ENCODE measurements around the gene HRAS.

HRAS gene

GRCh38 chr11:486189-486588 is 49.2 kb downstream of the HRAS start:
- H3K36me3 ChIP-seq (ENCODE audit: insufficient read depth, insufficient read length, low read length): peaks cover 64% of the 10 kb centered on the region
- peaks cover 2% of the 10 kb centered on the region for H3K4me1 ChIP-seq (ENCODE audit: insufficient read depth, insufficient read length)
- no peaks in the 10 kb centered on the region; the same call in 1 of the 2 replicates for H3K9me3 ChIP-seq (ENCODE audit: insufficient read depth, low read length)
- TF ChIP-seq ZNF274 (IDR thresholded peaks at IDR 0.05; ENCODE audit: low read depth, low read length) (no peak), SUZ12 (IDR thresholded peaks at IDR 0.05; ENCODE audit: extremely low read depth, insufficient read depth, insufficient read length) (no peak), YY1 (IDR thresholded peaks at IDR 0.05; ENCODE audit: insufficient read depth, insufficient read length) (no peak)
- no peaks in the 10 kb centered on the region for H3K27me3 ChIP-seq (ENCODE audit: insufficient read depth, insufficient read length)
- no peak overlapping the region for H3K4me3 ChIP-seq (ENCODE audit: insufficient read length, low read depth)
- no peak overlapping the region for H3K9ac ChIP-seq (ENCODE audit: insufficient read length, low read depth)
- no peak for DNase-seq (ENCODE audit: low read depth, low spot score)

- Histone ChIP-seq H3K9ac (ENCODE audit: insufficient read length, low read depth) (no peak overlapping the region), H3K36me3 (ENCODE audit: insufficient read depth, insufficient read length, low read length) (peaks cover 56% of the 10 kb centered on the region), H3K9me3 (ENCODE audit: insufficient read depth, low read length) (no peaks in the 10 kb centered on the region; the same call in 1 of the 2 replicates), H3K27me3 (ENCODE audit: insufficient read depth, insufficient read length) (no peaks in the 10 kb centered on the region), H3K4me3 (ENCODE audit: insufficient read length, low read depth) (no peak overlapping the region), H3K4me1 (ENCODE audit: insufficient read depth, insufficient read length) (peaks cover 2% of the 10 kb centered on the region)
- DNase-seq (ENCODE audit: low read depth, low spot score): no peak
- no peak for TF ChIP-seq YY1 (IDR thresholded peaks at IDR 0.05; ENCODE audit: insufficient read depth, insufficient read length)
Observed at GRCh38 chr11:484616-485015, 50.8 kb downstream of the HRAS start.
